ENCODE results near the gene FGGY. TPM values are rescaled to one million over a fixed set of nuclear protein-coding genes. Genes with fewer than 3 reads are reported as not detected.

The FGGY gene
- total RNA-seq, 1 experiment from 2014 or later, result 14.6 TPM

DNA sequence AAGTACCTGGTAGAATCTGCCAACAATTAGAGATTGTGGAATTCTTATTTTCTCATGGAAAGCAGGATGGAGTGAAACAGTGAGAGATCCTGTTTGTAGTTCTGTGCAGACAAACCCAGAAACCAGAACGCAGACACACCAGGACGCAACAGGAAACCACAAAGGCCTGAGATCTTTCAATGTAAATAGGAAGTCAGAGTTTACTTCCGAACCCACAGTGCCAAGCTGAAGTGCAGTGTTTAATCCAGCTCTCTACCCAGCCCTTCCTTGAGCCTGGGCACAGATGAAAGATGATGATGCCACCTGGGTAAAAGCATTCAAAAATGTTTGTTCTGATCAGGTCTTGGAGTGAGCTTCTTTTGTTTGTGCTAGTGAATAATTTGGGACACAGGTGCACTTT, 273.6 kb downstream of the FGGY start:
- Histone ChIP-seq H3K9ac (ENCODE audit: extremely low read depth, insufficient read length, low read length) (no peak overlapping the region), H3K4ac (ENCODE audit: low read depth, low read length) (no peak overlapping the region), H3K79me2 (ENCODE audit: insufficient read depth, low read length) (no peaks in the 10 kb centered on the region), H3K56ac (ENCODE audit: insufficient read length, low read depth, low read length) (no peak overlapping the region), H2BK20ac (ENCODE audit: low read depth, low read length, poor library complexity, severe bottlenecking) (no peak overlapping the region), H4K8ac (replicated peaks; ENCODE audit: insufficient read length, low read depth, low read length) (no peak overlapping the region), H4K5ac (ENCODE audit: insufficient read length, low read depth, low read length) (no peak overlapping the region), H2BK12ac (ENCODE audit: insufficient read length, low read depth, low read length) (no peak overlapping the region), H2BK120ac (ENCODE audit: low read depth, low read length, poor library complexity, severe bottlenecking) (no peak overlapping the region), H3K14ac (ENCODE audit: insufficient read depth, low read length) (no peak overlapping the region), H3K23ac (ENCODE audit: insufficient read length, low read depth, low read length) (no peak overlapping the region), H3T11ph (ENCODE audit: low read length) (no peak overlapping the region), H4K20me1 (ENCODE audit: control insufficient read depth, insufficient read depth, insufficient read length) (no peaks in the 10 kb centered on the region), H3K9me3 (ENCODE audit: control insufficient read depth, low read depth, low read length) (no peaks in the 10 kb centered on the region), H4K91ac (ENCODE audit: insufficient read length, low read depth, low read length) (no peak overlapping the region), H3K4me1 (ENCODE audit: insufficient read depth, low read length) (peaks cover 6% of the 10 kb centered on the region; the same call in 1 of the 2 replicates), H3K18ac (ENCODE audit: insufficient read length, low read depth, low read length) (no peak overlapping the region), H3K79me1 (ENCODE audit: insufficient read depth, low read depth, low read length, poor library complexity, severe bottlenecking) (no peaks in the 10 kb centered on the region), H3K27ac (ENCODE audit: insufficient read length, low read depth, low read length) (no peak overlapping the region), H2BK5ac (ENCODE audit: insufficient read length, low read length) (no peak overlapping the region), H2BK15ac (ENCODE audit: low read depth, low read length) (no peak overlapping the region), H2AK5ac (ENCODE audit: insufficient read length, low read length) (no peak overlapping the region), H3K4me2 (ENCODE audit: insufficient read depth, insufficient read length, low read length) (no peak overlapping the region), H3K23me2 (ENCODE audit: insufficient read length, low read depth, low read length, poor library complexity, severe bottlenecking) (no peaks in the 10 kb centered on the region), H3K27me3 (ENCODE audit: insufficient read depth, low read length) (no peaks in the 10 kb centered on the region), H2AFZ (ENCODE audit: low read length) (no peak overlapping the region)
- Mint-ChIP-seq H3K4me1 (peaks cover 7 to 11% of the 10 kb centered on the region in 2 experiments), H3K27me3 (ENCODE audit: low read depth) (no peaks in the 10 kb centered on the region), H3K27ac (no peak overlapping the region; a peak in 1 of 7 replicates), H3K9me3 (peaks cover 3 to 7% of the 10 kb centered on the region in 2 experiments; a peak in 4 of 5 replicates), H3K36me3 (ENCODE audit: insufficient read depth in 1 of 3, low read depth in 3 of 3) (peaks cover 2 to 7% (median 6%) of the 10 kb centered on the region in 3 experiments; a peak in 5 of 7 replicates), H3K4me3 (no peak overlapping the region)
- DNase-seq, result no peak
- no CpG with 5 or more reads among the region's 3 CpGs for WGBS (ENCODE audit: extremely low coverage, insufficient read length, low lambda C conversion rate)
- TF ChIP-seq, protein P1, sequence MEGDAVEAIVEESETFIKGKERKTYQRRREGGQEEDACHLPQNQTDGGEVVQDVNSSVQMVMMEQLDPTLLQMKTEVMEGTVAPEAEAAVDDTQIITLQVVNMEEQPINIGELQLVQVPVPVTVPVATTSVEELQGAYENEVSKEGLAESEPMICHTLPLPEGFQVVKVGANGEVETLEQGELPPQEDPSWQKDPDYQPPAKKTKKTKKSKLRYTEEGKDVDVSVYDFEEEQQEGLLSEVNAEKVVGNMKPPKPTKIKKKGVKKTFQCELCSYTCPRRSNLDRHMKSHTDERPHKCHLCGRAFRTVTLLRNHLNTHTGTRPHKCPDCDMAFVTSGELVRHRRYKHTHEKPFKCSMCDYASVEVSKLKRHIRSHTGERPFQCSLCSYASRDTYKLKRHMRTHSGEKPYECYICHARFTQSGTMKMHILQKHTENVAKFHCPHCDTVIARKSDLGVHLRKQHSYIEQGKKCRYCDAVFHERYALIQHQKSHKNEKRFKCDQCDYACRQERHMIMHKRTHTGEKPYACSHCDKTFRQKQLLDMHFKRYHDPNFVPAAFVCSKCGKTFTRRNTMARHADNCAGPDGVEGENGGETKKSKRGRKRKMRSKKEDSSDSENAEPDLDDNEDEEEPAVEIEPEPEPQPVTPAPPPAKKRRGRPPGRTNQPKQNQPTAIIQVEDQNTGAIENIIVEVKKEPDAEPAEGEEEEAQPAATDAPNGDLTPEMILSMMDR (conservative IDR thresholded peaks at IDR 0.05), result no peak
